Smooth muscle cell (in vitro differentiated cells): ENCODE measurements around the gene CCDC18. TPM values are rescaled to one million over a fixed set of nuclear protein-coding genes. Genes with fewer than 3 reads are reported as not detected.

Experiments
- DNase-seq: peaks from one replicate; lab custom pipeline; 2025; ENCODE audit not compliant: unreplicated experiment; lab: John Stamatoyannopoulos, UW
- H2AFZ ChIP-seq: fragments of 200-600 bp; sonication (generic); 2 replicates; pipeline ENCODE4 v1.6.0; 2016; ENCODE audit warnings: antibody characterized with exemption, low read depth, mild to moderate bottlenecking
- H3F3A ChIP-seq: fragments of 200-600 bp; sonication (generic); 2 replicates; pipeline ENCODE4 v1.6.0; 2017; ENCODE audit warnings: antibody characterized with exemption, low read depth
- H3K27ac ChIP-seq: fragments of 200-600 bp; sonication (generic); 2 replicates; pipeline ENCODE4 v1.5.1; 2016; ENCODE audit warnings: low read depth, mild to moderate bottlenecking
- H3K27me3 ChIP-seq: fragments of 200-600 bp; sonication (generic); 2 replicates; pipeline ENCODE4 v1.6.1; 2016; ENCODE audit warnings: low read depth, mild to moderate bottlenecking
- H3K36me3 ChIP-seq: fragments of 200-600 bp; sonication (generic); 2 replicates; pipeline ENCODE4 v1.5.1; 2016; ENCODE audit warnings: low read depth
- H3K4me1 ChIP-seq: fragments of 200-600 bp; sonication (generic); 2 replicates; pipeline ENCODE4 v1.5.1; 2016; ENCODE audit warnings: low read depth
- H3K4me2 ChIP-seq: fragments of 200-600 bp; sonication (generic); 2 replicates; pipeline ENCODE4 v1.6.0; 2016; ENCODE audit warnings: mild to moderate bottlenecking
- H3K4me3 ChIP-seq: fragments of 200-600 bp; sonication (generic); 2 replicates; pipeline ENCODE4 v1.5.1; 2016; ENCODE audit warnings: mild to moderate bottlenecking
- H3K79me2 ChIP-seq: fragments of 200-600 bp; sonication (generic); 2 replicates; pipeline ENCODE4 v1.6.0; 2016; ENCODE audit warnings: low read depth, mild to moderate bottlenecking
- H3K9ac ChIP-seq: fragments of 200-600 bp; sonication (generic); 2 replicates; pipeline ENCODE4 v1.6.0; 2016; ENCODE audit warnings: low read depth
- H3K9me3 ChIP-seq: fragments of 200-600 bp; sonication (generic); replicated peaks from 2 replicates; pipeline ENCODE4 v1.5.1; 2016; ENCODE audit warnings: low read depth
- H4K20me1 ChIP-seq: fragments of 200-600 bp; sonication (generic); 2 replicates; pipeline ENCODE4 v1.6.0; 2016; ENCODE audit warnings: low read depth
- CTCF ChIP-seq: fragments of 200-600 bp; sonication (generic); IDR thresholded peaks from 2 replicates; pipeline ENCODE4 v1.5.1; 2017; ENCODE audit warnings: borderline replicate concordance, mild to moderate bottlenecking, antibody characterized with exemption; ENCODE audit not compliant: insufficient read depth, poor library complexity, severe bottlenecking
- WGBS: methylation state at CpG from one replicate; pipeline ENCODE4 v1.1.7; 2016; ENCODE audit warnings: low lambda C conversion rate; 5-methylcytosine and 5-hydroxymethylcytosine counted together
- polyA plus RNA-seq: library from polyadenylated mRNA; unstranded; fragments of >200 nt; fragmentation: Nextera tagmentation; extraction: Ambion mirVana; gene quantifications from 2 replicates; pipeline ENCODE4 v1.2.1, GENCODE V29; 2016
- total RNA-seq: library from RNA; depleted of rRNA; stranded (reverse); fragments of >200 nt; gene quantifications from 2 replicates; pipeline ENCODE4 v1.2.3, GENCODE V29; 2014

Gene CCDC18
- total and polyA plus RNA-seq, 2 experiments from 2014 or later: 2.0 to 2.8 TPM

GRCh38 chr1:93137604-93138292 lies 42.8 kb upstream of the CCDC18 start:
- Histone ChIP-seq H2AFZ (no peak overlapping the region), H3F3A (no peaks in the 10 kb centered on the region), H3K9me3 (no peaks in the 10 kb centered on the region), H4K20me1 (no peaks in the 10 kb centered on the region), H3K79me2 (no peaks in the 10 kb centered on the region), H3K36me3 (peaks cover 25% of the 10 kb centered on the region), H3K9ac (no peak overlapping the region), H3K27me3 (no peaks in the 10 kb centered on the region), H3K4me3 (no peak overlapping the region), H3K4me1 (no peaks in the 10 kb centered on the region), H3K4me2 (no peak overlapping the region), H3K27ac (no peak overlapping the region)
- 63% methylated on average over 3 of the region's 3 CpGs for WGBS
- DNase-seq: no peak
- no peak for TF ChIP-seq CTCF

- Histone ChIP-seq H3F3A (no peaks in the 10 kb centered on the region), H3K79me2 (no peaks in the 10 kb centered on the region), H3K9me3 (no peaks in the 10 kb centered on the region), H3K36me3 (peaks cover 25% of the 10 kb centered on the region), H3K4me1 (no peaks in the 10 kb centered on the region), H3K4me2 (no peak overlapping the region), H4K20me1 (no peaks in the 10 kb centered on the region), H3K27me3 (no peaks in the 10 kb centered on the region), H3K9ac (no peak overlapping the region), H2AFZ (no peak overlapping the region), H3K27ac (no peak overlapping the region), H3K4me3 (no peak overlapping the region)
- 91% methylated on average over 1 of the region's 1 CpG for WGBS
- TF ChIP-seq CTCF: no peak
- no peak for DNase-seq
Observed at GRCh38 chr1:93140106-93140505, 40.4 kb upstream of the CCDC18 start.

DNA sequence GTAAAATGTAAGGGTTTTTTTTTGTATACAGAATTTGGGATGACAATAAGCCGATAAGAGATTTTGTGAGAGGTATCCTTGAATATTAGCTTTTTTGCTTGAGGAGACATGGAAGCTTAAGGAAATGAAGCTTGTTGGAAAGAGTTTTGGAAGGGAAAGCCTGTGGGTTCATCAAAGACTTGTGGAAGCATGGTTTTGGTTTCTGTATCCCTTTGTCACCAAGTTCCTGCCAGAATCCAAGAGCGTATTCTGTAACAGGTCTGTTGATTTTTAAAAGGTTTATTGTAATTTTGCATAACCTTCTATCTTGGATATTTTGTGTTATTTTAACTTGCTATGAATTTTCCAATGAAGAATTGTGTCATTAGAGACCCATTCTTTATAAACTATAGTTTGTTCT lies 38.4 kb upstream of the CCDC18 start:
- H3K36me3 ChIP-seq: peaks cover 20% of the 10 kb centered on the region
- H3K4me2 ChIP-seq: no peak overlapping the region
- H3K9ac ChIP-seq: no peak overlapping the region
- no peak overlapping the region for H2AFZ ChIP-seq
- H3K27me3 ChIP-seq: no peaks in the 10 kb centered on the region
- no peak overlapping the region for H3K4me3 ChIP-seq
- H4K20me1 ChIP-seq: no peaks in the 10 kb centered on the region
- WGBS: 96% methylated on average over 2 of the region's 2 CpGs
- no peaks in the 10 kb centered on the region for H3K4me1 ChIP-seq
- DNase-seq: no peak
- TF ChIP-seq CTCF: no peak
- no peaks in the 10 kb centered on the region for H3K79me2 ChIP-seq
- H3K27ac ChIP-seq: no peak overlapping the region
- H3F3A ChIP-seq: peaks cover under 1% of the 10 kb centered on the region
- no peaks in the 10 kb centered on the region for H3K9me3 ChIP-seq

DNA sequence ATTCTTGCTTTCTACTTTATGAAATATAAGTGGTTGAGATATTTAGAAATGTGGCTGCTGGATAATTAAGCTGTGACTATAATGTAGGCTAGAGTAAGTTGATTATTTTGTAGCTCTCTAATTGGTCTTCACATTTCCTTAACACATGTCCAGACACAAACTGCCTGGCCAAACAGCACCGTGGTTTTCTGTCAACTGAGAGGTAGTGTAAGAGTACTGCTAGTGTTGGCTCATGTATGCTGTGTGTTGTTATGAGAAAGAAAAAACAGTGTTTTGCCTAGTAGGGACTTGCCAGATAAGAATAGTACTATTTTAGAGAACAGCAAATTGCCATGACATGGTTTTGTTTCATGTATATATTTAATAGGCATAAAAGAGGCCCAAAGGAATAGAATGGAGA lies 37.4 kb upstream of the CCDC18 start:
- Histone ChIP-seq H3K9ac (no peak overlapping the region), H3K27ac (no peak overlapping the region), H2AFZ (no peak overlapping the region), H3K4me3 (no peak overlapping the region), H3K27me3 (no peaks in the 10 kb centered on the region), H3F3A (peaks cover 6% of the 10 kb centered on the region), H3K79me2 (no peaks in the 10 kb centered on the region), H3K9me3 (no peaks in the 10 kb centered on the region), H3K4me2 (no peak overlapping the region), H3K4me1 (no peaks in the 10 kb centered on the region), H4K20me1 (no peaks in the 10 kb centered on the region), H3K36me3 (peaks cover 11% of the 10 kb centered on the region)
- DNase-seq: no peak
- no peak for TF ChIP-seq CTCF
- WGBS: 63% methylated on average over 1 of the region's 1 CpG
